Measurements from ENCODE around the gene CACNA1G.

The CACNA1G gene

GRCh38 chr17:50589095-50589705 is 28.7 kb downstream of the CACNA1G start:
- no peak for DNase-seq (ENCODE audit: low read depth)

- no peak for DNase-seq (ENCODE audit: low read depth)
These were observed 30.6 kb downstream of the CACNA1G start for GRCh38 chr17:50590946-50591737.

GRCh38 chr17:50593321-50593720 is 32.8 kb downstream of the CACNA1G start:
- no peak for DNase-seq (ENCODE audit: low read depth)

GRCh38 chr17:50594128-50594823 is 33.8 kb downstream of the CACNA1G start:
- DNase-seq (ENCODE audit: low read depth) = no peak

GRCh38 chr17:50594892-50595291 is 34.4 kb downstream of the CACNA1G start:
- DNase-seq (ENCODE audit: low read depth) = no peak

GRCh38 chr17:50596191-50597037 is 35.9 kb downstream of the CACNA1G start:
- no peak for DNase-seq (ENCODE audit: low read depth)

GRCh38 chr17:50598487-50598886 is 38.0 kb downstream of the CACNA1G start:
- no peak for DNase-seq (ENCODE audit: low read depth)

GRCh38 chr17:50599606-50600005 is 39.1 kb downstream of the CACNA1G start:
- no peak for DNase-seq (ENCODE audit: low read depth)

- DNase-seq (ENCODE audit: low read depth) = no peak
These were observed 41.4 kb downstream of the CACNA1G start for GRCh38 chr17:50601823-50602375.

GRCh38 chr17:50602836-50603235 is 42.3 kb downstream of the CACNA1G start:
- DNase-seq (ENCODE audit: low read depth) = no peak

GRCh38 chr17:50603340-50603739 is 42.8 kb downstream of the CACNA1G start:
- DNase-seq (ENCODE audit: low read depth) = no peak

GRCh38 chr17:50604513-50604912 is 44.0 kb downstream of the CACNA1G start:
- no peak for DNase-seq (ENCODE audit: low read depth)

GRCh38 chr17:50605429-50605828 is 44.9 kb downstream of the CACNA1G start:
- no peak for DNase-seq (ENCODE audit: low read depth)

GRCh38 chr17:50607522-50608175 is 47.1 kb downstream of the CACNA1G start:
- no peak for DNase-seq (ENCODE audit: low read depth)

- no peak for DNase-seq (ENCODE audit: low read depth)
These were observed 48.3 kb downstream of the CACNA1G start for GRCh38 chr17:50608700-50609379.

GRCh38 chr17:50609380-50610074 is 49.0 kb downstream of the CACNA1G start:
- DNase-seq (ENCODE audit: low read depth) = no peak

GRCh38 chr17:50611634-50612033 is 51.1 kb downstream of the CACNA1G start:
- no peak for DNase-seq (ENCODE audit: low read depth)

GRCh38 chr17:50612281-50612680 is 51.8 kb downstream of the CACNA1G start:
- no peak for DNase-seq (ENCODE audit: low read depth)

GRCh38 chr17:50613007-50613992 is 52.8 kb downstream of the CACNA1G start:
- no peak for DNase-seq (ENCODE audit: low read depth)
